Natural killer cell (primary cell): ENCODE measurements around the gene PEAK3. TPM values are rescaled to one million over a fixed set of nuclear protein-coding genes. Genes with fewer than 3 reads are reported as not detected.

Experiments
- ATAC-seq, 3 donors: fragments of 150-1000 bp in 2 of 3; fragments of 200-7000 bp in 1 of 3; cut with Tn5 transposase; 1 replicate in 1 of 3; 2 replicates in 2 of 3; pipeline ENCODE4 v1.10.0; 2021; ENCODE audit warnings: mild to moderate bottlenecking in 2 of 3, moderate library complexity in 2 of 3
- DNase-seq, 2 donors: peaks; one replicate each; pipeline versions ENCODE4 v3.0.0 to v3.0.0-alpha.2; 2013 to 2021; ENCODE audit warnings: mixed read lengths in 1 of 2
- H3K27ac ChIP-seq: one replicate; pipeline ENCODE4 v1.5.1; 2013; ENCODE audit warnings: mild to moderate bottlenecking, low read length
- H3K27me3 ChIP-seq: one replicate; pipeline ENCODE4 v1.6.1; 2013; ENCODE audit warnings: low read length; ENCODE audit not compliant: control insufficient read depth, insufficient read depth
- H3K36me3 ChIP-seq: one replicate; pipeline ENCODE4 v1.6.1; 2013; ENCODE audit warnings: low read length; ENCODE audit not compliant: control insufficient read depth, insufficient read depth
- H3K4me1 ChIP-seq: one replicate; pipeline ENCODE4 v1.6.1; 2013; ENCODE audit warnings: low read length; ENCODE audit not compliant: control insufficient read depth, insufficient read depth
- H3K4me3 ChIP-seq: one replicate; pipeline ENCODE4 v1.5.1; 2013; ENCODE audit warnings: low read length
- H3K9me3 ChIP-seq: one replicate; pipeline ENCODE4 v1.6.1; 2013; ENCODE audit warnings: low read length; ENCODE audit not compliant: control insufficient read depth, insufficient read depth
- H3K27ac Mint-ChIP-seq, 2 donors: one replicate each; pipeline ENCODE4 v1.8.0; 2022; ENCODE audit warnings: mild to moderate bottlenecking in 2 of 2, mixed read lengths in 2 of 2, moderate library complexity in 1 of 2
- H3K27me3 Mint-ChIP-seq, 2 donors: one replicate each; pipeline ENCODE4 v1.8.0; 2022; ENCODE audit warnings: low read depth in 2 of 2, mixed read lengths in 2 of 2
- H3K36me3 Mint-ChIP-seq: one replicate; pipeline ENCODE4 v1.8.0; 2022; ENCODE audit warnings: mixed read lengths
- H3K4me1 Mint-ChIP-seq, 2 donors: one replicate each; pipeline ENCODE4 v1.8.0; 2022; ENCODE audit warnings: mixed read lengths in 2 of 2
- H3K4me3 Mint-ChIP-seq: one replicate; pipeline ENCODE4 v1.8.0; 2022; ENCODE audit warnings: mild to moderate bottlenecking, moderate library complexity, mixed read lengths
- H3K9me3 Mint-ChIP-seq, 2 donors: one replicate each; pipeline ENCODE4 v1.8.0; 2022; ENCODE audit warnings: mixed read lengths in 2 of 2
- WGBS: methylation state at CpG from one replicate; pipeline ENCODE4 v1.1.7; 2013; ENCODE audit warnings: missing lambda C conversion rate; ENCODE audit not compliant: insufficient coverage; 5-methylcytosine and 5-hydroxymethylcytosine counted together
- intact Hi-C: fragments of 100-400 bp; cut with micrococcal nuclease; formaldehyde crosslinking; loops from one replicate; pipeline ENCODE4 v1.14.2; 2022
- total RNA-seq, 4 donors: library from RNA; stranded (reverse); fragments of 120-200 nt in 1 of 4; gene quantifications; one replicate each; pipeline versions ENCODE4 v1.2.3 to v1.2.4, GENCODE V29; 2013 to 2022
- TF ChIP-seq, protein P1 (sequence below): fragments of 200-600 bp; IDR thresholded peaks from one replicate; pipeline ENCODE4 v1.8.0; 2022; ENCODE audit warnings: antibody characterized with exemption

Gene PEAK3
- total RNA-seq, 3 donors from 2014 or later (not counting 1 experiment from before 2014, with no cell fraction given) = 5.7 to 9.5 (median 8.4) TPM

GRCh38 chr19:2270157-2270422 lies 11.9 kb downstream of the PEAK3 start:
- Mint-ChIP-seq H3K4me1 (peaks cover 20 to 50% of the 10 kb centered on the region in 2 donors), H3K27ac (peak overlapping the region; percentile 87 to 97), H3K4me3 (peak overlapping the region; percentile 90), H3K36me3 (no peaks in the 10 kb centered on the region), H3K9me3 (no peaks in the 10 kb centered on the region), H3K27me3 (no peaks in the 10 kb centered on the region)
- Histone ChIP-seq H3K27ac (peak overlapping the region; percentile 89), H3K4me1 (peaks cover 54% of the 10 kb centered on the region), H3K4me3 (peak overlapping the region; percentile 97), H3K36me3 (peaks cover 20% of the 10 kb centered on the region), H3K9me3 (no peaks in the 10 kb centered on the region), H3K27me3 (no peaks in the 10 kb centered on the region)
- no peak for ATAC-seq
- TF ChIP-seq, protein P1, sequence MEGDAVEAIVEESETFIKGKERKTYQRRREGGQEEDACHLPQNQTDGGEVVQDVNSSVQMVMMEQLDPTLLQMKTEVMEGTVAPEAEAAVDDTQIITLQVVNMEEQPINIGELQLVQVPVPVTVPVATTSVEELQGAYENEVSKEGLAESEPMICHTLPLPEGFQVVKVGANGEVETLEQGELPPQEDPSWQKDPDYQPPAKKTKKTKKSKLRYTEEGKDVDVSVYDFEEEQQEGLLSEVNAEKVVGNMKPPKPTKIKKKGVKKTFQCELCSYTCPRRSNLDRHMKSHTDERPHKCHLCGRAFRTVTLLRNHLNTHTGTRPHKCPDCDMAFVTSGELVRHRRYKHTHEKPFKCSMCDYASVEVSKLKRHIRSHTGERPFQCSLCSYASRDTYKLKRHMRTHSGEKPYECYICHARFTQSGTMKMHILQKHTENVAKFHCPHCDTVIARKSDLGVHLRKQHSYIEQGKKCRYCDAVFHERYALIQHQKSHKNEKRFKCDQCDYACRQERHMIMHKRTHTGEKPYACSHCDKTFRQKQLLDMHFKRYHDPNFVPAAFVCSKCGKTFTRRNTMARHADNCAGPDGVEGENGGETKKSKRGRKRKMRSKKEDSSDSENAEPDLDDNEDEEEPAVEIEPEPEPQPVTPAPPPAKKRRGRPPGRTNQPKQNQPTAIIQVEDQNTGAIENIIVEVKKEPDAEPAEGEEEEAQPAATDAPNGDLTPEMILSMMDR = no peak
- peak; percentile 54 to 60 for DNase-seq
- under 1% methylated on average over 30 of the region's 30 CpGs for WGBS
- intact Hi-C loops = loop anchor here (10.0 kb wide), 1 partner anchor 55 kb away; the partner anchor contains the start of genes LSM7 and SPPL2B

- Mint-ChIP-seq H3K4me1 (peaks cover 20 to 44% of the 10 kb centered on the region in 2 donors), H3K9me3 (no peaks in the 10 kb centered on the region), H3K36me3 (no peaks in the 10 kb centered on the region), H3K27me3 (no peaks in the 10 kb centered on the region), H3K4me3 (peak overlapping the region; percentile 90), H3K27ac (peak overlapping the region; percentile 87 to 97)
- TF ChIP-seq, protein P1 = no peak
- peak; percentile 97 to 99 for DNase-seq
- Histone ChIP-seq H3K27ac (peak overlapping the region; percentile 89), H3K9me3 (no peaks in the 10 kb centered on the region), H3K27me3 (no peaks in the 10 kb centered on the region), H3K4me3 (peak overlapping the region; percentile 97), H3K4me1 (peaks cover 54% of the 10 kb centered on the region), H3K36me3 (peaks cover 19% of the 10 kb centered on the region)
- peak; percentile 76 to 93 (median 83) for ATAC-seq
- under 1% methylated on average over 103 of the region's 103 CpGs for WGBS
- intact Hi-C loops = loop anchor here (1.0 to 10.0 kb wide), 2 partner anchors 33 to 55 kb away; partner anchors contain the start of genes LSM7, PLEKHJ1, SF3A2 and SPPL2B
Measured at GRCh38 chr19:2269244-2270156, 12.5 kb downstream of the PEAK3 start.

DNA sequence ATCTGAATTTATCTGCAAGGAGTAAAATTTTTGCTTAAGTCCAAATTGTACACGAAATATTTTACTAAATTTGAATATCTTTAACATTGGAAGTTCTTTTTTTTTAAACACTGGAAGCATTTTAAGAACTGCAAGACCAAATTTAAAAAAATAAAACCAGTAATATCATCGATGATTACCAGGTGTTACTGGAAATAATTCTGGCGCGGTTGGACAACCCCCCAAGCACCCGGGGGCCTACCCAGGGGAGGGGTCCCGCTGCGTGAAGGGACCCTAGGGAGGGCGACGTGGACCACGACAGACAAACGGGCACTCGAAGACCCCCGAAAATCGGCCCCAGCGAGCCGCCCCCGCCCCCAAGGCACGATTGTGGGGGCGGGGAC lies 13.1 kb downstream of the PEAK3 start:
- H3K9me3 Mint-ChIP-seq = no peaks in the 10 kb centered on the region
- WGBS = under 1% methylated on average over 18 of the region's 19 CpGs
- Histone ChIP-seq H3K9me3 (no peaks in the 10 kb centered on the region), H3K27me3 (no peaks in the 10 kb centered on the region), H3K36me3 (peaks cover 16% of the 10 kb centered on the region), H3K27ac (peak overlapping the region; percentile 67), H3K4me3 (peak overlapping the region; percentile 65), H3K4me1 (peaks cover 54% of the 10 kb centered on the region)
- ATAC-seq (no peak), DNase-seq (no peak)
- intact Hi-C loops = loop anchor here (1.0 kb wide), 1 partner anchor 33 kb away; the partner anchor contains the start of genes PLEKHJ1 and SF3A2
- H3K27ac Mint-ChIP-seq = peak overlapping the region; percentile 87 to 97
- no peaks in the 10 kb centered on the region for H3K27me3 Mint-ChIP-seq
- peaks cover 14 to 38% of the 10 kb centered on the region in 2 donors for H3K4me1 Mint-ChIP-seq
- TF ChIP-seq, protein P1 = no peak
- no peaks in the 10 kb centered on the region for H3K36me3 Mint-ChIP-seq
- peak overlapping the region; percentile 78 for H3K4me3 Mint-ChIP-seq
